A673 (cell line): ENCODE data around the gene FAM114A1.

ENCODE experiments used
- CTCF ChIP-seq: fragments of 300-800, 200-600 bp; sonication (generic); conservative IDR thresholded peaks from 2 replicates; pipeline ENCODE4 v1.5.1; 2017; ENCODE audit warnings: low read depth, mild to moderate bottlenecking, antibody characterized with exemption, low read length, moderate library complexity, mixed read lengths
- EZH2 ChIP-seq: fragments of 200-600 bp; sonication (generic); IDR thresholded peaks from 2 replicates; pipeline ENCODE4 v1.6.1; 2017; ENCODE audit warnings: borderline replicate concordance, low read depth, mild to moderate bottlenecking, mixed read lengths, antibody characterized with exemption, low read length; ENCODE audit not compliant: poor library complexity, severe bottlenecking

GRCh38 chr4:38905652-38906385, 38.2 kb downstream of the FAM114A1 start:
- TF ChIP-seq CTCF (no peak), EZH2 (no peak)
